H1 (cell line): ENCODE measurements around the gene TK1. TPM values are rescaled to one million over a fixed set of nuclear protein-coding genes. Genes with fewer than 3 reads are reported as not detected.

ENCODE experiments used
- CTCF ChIA-PET: fragments of 300-600 bp; sonication (Branson Sonifier 250); formaldehyde crosslinking; loops from one replicate; lab custom pipeline; 2021; ENCODE audit not compliant: partially characterized antibody; lab: Charles Lee
- POLR2A ChIA-PET: fragments of 300-600 bp; sonication (Branson Sonifier 250); formaldehyde crosslinking; loops from one replicate; lab custom pipeline; 2021; ENCODE audit warnings: inconsistent platforms; ENCODE audit not compliant: partially characterized antibody; lab: Charles Lee
- DNase-seq, 2 experiments: peaks; one replicate each; pipeline versions ENCODE4 v3.0.0 to v3.0.0-alpha.2; 2010 to 2022; ENCODE audit warnings: low spot score in 2 of 2, low read depth in 1 of 2, mixed read lengths in 1 of 2
- FAIRE-seq: peaks from 2 replicates; lab custom pipeline; 2011; peaks lifted over from hg19 to GRCh38; lab: Jason Lieb, UNC
- H2AFZ ChIP-seq: 2 replicates; pipeline ENCODE4 v1.8.1; 2012; ENCODE audit warnings: low read length, inconsistent platforms
- H2AK5ac ChIP-seq: 2 replicates; pipeline ENCODE4 v1.6.1; 2013; ENCODE audit warnings: low read depth, low read length
- H2BK120ac ChIP-seq: replicated peaks from 2 replicates; pipeline ENCODE3; 2013; ENCODE audit warnings: low read depth, low read length, inconsistent platforms
- H2BK12ac ChIP-seq: 2 replicates; pipeline ENCODE4 v1.6.1; 2013; ENCODE audit warnings: low read depth, low read length
- H2BK15ac ChIP-seq: 2 replicates; pipeline ENCODE4 v1.6.1; 2013; ENCODE audit warnings: low read length
- H2BK20ac ChIP-seq: 2 replicates; pipeline ENCODE4 v1.6.1; 2013; ENCODE audit warnings: low read length
- H2BK5ac ChIP-seq: 2 replicates; pipeline ENCODE4 v1.6.1; 2013; ENCODE audit warnings: low read depth, low read length
- H3K14ac ChIP-seq: 2 replicates; pipeline ENCODE4 v1.6.1; 2013; ENCODE audit warnings: inconsistent platforms; ENCODE audit not compliant: insufficient read length
- H3K18ac ChIP-seq: 2 replicates; pipeline ENCODE4 v1.6.1; 2013; ENCODE audit warnings: low read length; ENCODE audit errors: extremely low read depth
- H3K23ac ChIP-seq: 2 replicates; pipeline ENCODE4 v1.6.1; 2013; ENCODE audit warnings: inconsistent platforms; ENCODE audit not compliant: insufficient read length
- H3K23me2 ChIP-seq: 2 replicates; pipeline ENCODE4 v1.6.1; 2013; ENCODE audit warnings: low read depth, low read length
- H3K27ac ChIP-seq: 2 replicates; pipeline ENCODE4 v1.6.1; 2011; ENCODE audit warnings: low read depth, low read length, inconsistent platforms
- H3K27me3 ChIP-seq, 4 experiments: replicated peaks in 1 of 4; 1 replicate in 1 of 4; 2 replicates in 3 of 4; pipeline versions ENCODE4 v1.6.1 to v1.8.1; 2011 to 2013; ENCODE audit warnings: low read length in 3 of 4, mild to moderate bottlenecking in 3 of 4, inconsistent platforms in 2 of 4, mixed read lengths in 2 of 4, moderate library complexity in 1 of 4; ENCODE audit not compliant: control insufficient read depth in 3 of 4, insufficient read depth in 3 of 4; ENCODE audit errors: extremely low read depth in 1 of 4
- H3K36me3 ChIP-seq, 4 experiments: 2 replicates each; pipeline versions ENCODE4 v1.6.1 to v1.8.1; 2011 to 2013; ENCODE audit warnings: mild to moderate bottlenecking in 4 of 4, low read length in 3 of 4, moderate library complexity in 2 of 4, control low read depth in 1 of 4, inconsistent platforms in 1 of 4; ENCODE audit not compliant: insufficient read depth in 4 of 4, control insufficient read depth in 2 of 4
- H3K4ac ChIP-seq: replicated peaks from 2 replicates; pipeline ENCODE3; 2013; ENCODE audit warnings: low read length, low read depth, mixed read lengths, inconsistent platforms; ENCODE audit not compliant: insufficient read length
- H3K4me1 ChIP-seq, 4 experiments: replicated peaks in 1 of 4; 1 replicate in 1 of 4; 2 replicates in 3 of 4; pipeline versions ENCODE4 v1.6.1 to v1.8.1; 2011 to 2013; ENCODE audit warnings: low read length in 3 of 4, inconsistent platforms in 2 of 4, mixed read lengths in 1 of 4; ENCODE audit not compliant: insufficient read depth in 4 of 4, control insufficient read depth in 3 of 4
- H3K4me2 ChIP-seq, 2 experiments: 2 replicates each; pipeline versions ENCODE4 v1.6.1 to v1.8.1; 2011 to 2013; ENCODE audit warnings: low read depth in 2 of 2, low read length in 2 of 2, control low read depth in 1 of 2, inconsistent platforms in 1 of 2, mild to moderate bottlenecking in 1 of 2; ENCODE audit not compliant: insufficient read depth in 1 of 2
- H3K4me3 ChIP-seq, 4 experiments: fragments of 200-600, 300-600 bp in 1 of 4; sonication (generic), shearing (Covaris generic), sonication (Bioruptor Twin) in 1 of 4; 2 replicates each; pipeline versions ENCODE4 v1.5.1 to v1.8.1; 2011 to 2016; ENCODE audit warnings: low read length in 4 of 4, low read depth in 3 of 4, control low read depth in 2 of 4, inconsistent platforms in 2 of 4, mild to moderate bottlenecking in 2 of 4, mixed read lengths in 1 of 4, moderate library complexity in 1 of 4; ENCODE audit not compliant: insufficient read depth in 2 of 4; ENCODE audit errors: extremely low read depth in 1 of 4
- H3K56ac ChIP-seq: replicated peaks from 2 replicates; pipeline ENCODE3; 2013; ENCODE audit warnings: low read depth, mild to moderate bottlenecking, mixed read lengths, low read length, inconsistent platforms; ENCODE audit not compliant: insufficient read length
- H3K79me1 ChIP-seq: 2 replicates; pipeline ENCODE4 v1.6.1; 2013; ENCODE audit warnings: low read depth, low read length, control low read depth
- H3K79me2 ChIP-seq, 2 experiments: 2 replicates each; pipeline versions ENCODE4 v1.6.1 to v1.8.1; 2012 to 2013; ENCODE audit warnings: low read length in 2 of 2, mild to moderate bottlenecking in 2 of 2, inconsistent platforms in 1 of 2; ENCODE audit not compliant: insufficient read depth in 2 of 2, control insufficient read depth in 1 of 2
- H3K9ac ChIP-seq, 4 experiments: replicated peaks in 1 of 4; 1 replicate in 1 of 4; 2 replicates in 3 of 4; pipeline versions ENCODE4 v1.6.1 to v1.8.1; 2011 to 2013; ENCODE audit warnings: low read depth in 3 of 4, low read length in 3 of 4, control low read depth in 2 of 4, mild to moderate bottlenecking in 2 of 4, moderate library complexity in 2 of 4, inconsistent platforms in 1 of 4; ENCODE audit errors: extremely low read depth in 1 of 4
- H3K9me3 ChIP-seq, 2 experiments: 2 replicates each; pipeline versions ENCODE4 v1.6.1 to v1.8.1; 2012 to 2013; ENCODE audit warnings: mild to moderate bottlenecking in 2 of 2, moderate library complexity in 2 of 2, control low read depth in 1 of 2, inconsistent platforms in 1 of 2, low read depth in 1 of 2, low read length in 1 of 2, mixed read lengths in 1 of 2; ENCODE audit not compliant: insufficient read depth in 2 of 2
- H4K20me1 ChIP-seq, 2 experiments: replicated peaks in 1 of 2; 2 replicates each; pipeline versions ENCODE3 to v1.8.1; 2011 to 2013; ENCODE audit warnings: inconsistent platforms in 2 of 2, low read length in 2 of 2, mild to moderate bottlenecking in 1 of 2; ENCODE audit not compliant: insufficient read depth in 2 of 2, control insufficient read depth in 1 of 2
- H4K5ac ChIP-seq: 2 replicates; pipeline ENCODE4 v1.6.1; 2013; ENCODE audit warnings: low read length, low read depth, mixed read lengths, inconsistent platforms; ENCODE audit not compliant: insufficient read length
- H4K8ac ChIP-seq: 2 replicates; pipeline ENCODE4 v1.8.0; 2013; ENCODE audit warnings: mild to moderate bottlenecking, moderate library complexity, low read length, inconsistent platforms; ENCODE audit not compliant: insufficient read depth; ENCODE audit errors: extremely low read depth
- H4K91ac ChIP-seq: replicated peaks from 2 replicates; pipeline ENCODE3; 2013; ENCODE audit warnings: low read length, mixed read lengths, inconsistent platforms; ENCODE audit not compliant: insufficient read length
- BCL11A ChIP-seq, 2 experiments: IDR thresholded peaks; one replicate each; pipeline ENCODE4 v1.6.1; 2011; ENCODE audit warnings: low read depth in 2 of 2, low read length in 2 of 2, mild to moderate bottlenecking in 2 of 2
- E2F6 ChIP-seq: IDR thresholded peaks from 2 replicates; pipeline ENCODE4 v1.6.1; 2012; ENCODE audit warnings: inconsistent platforms
- JUND ChIP-seq: IDR thresholded peaks from 2 replicates; pipeline ENCODE4 v1.6.1; 2011; ENCODE audit warnings: mild to moderate bottlenecking, improper control_type of control experiment, low read length
- NANOG ChIP-seq: IDR thresholded peaks from 2 replicates; pipeline ENCODE4 v1.6.1; 2011; ENCODE audit warnings: low read length, low read depth, mild to moderate bottlenecking, inconsistent platforms; ENCODE audit not compliant: insufficient read depth, poor library complexity, severe bottlenecking
- RAD21 ChIP-seq, 2 experiments: IDR thresholded peaks in 1 of 2; conservative IDR thresholded peaks in 1 of 2; 2 replicates each; pipeline ENCODE4 v1.6.1; 2011; ENCODE audit warnings: low read depth in 2 of 2, low read length in 2 of 2, improper control_type of control experiment in 1 of 2, inconsistent platforms in 1 of 2, mild to moderate bottlenecking in 1 of 2, moderate library complexity in 1 of 2
- RBBP5 ChIP-seq: IDR thresholded peaks from 2 replicates; pipeline ENCODE4 v1.7.1; 2012; ENCODE audit warnings: low read depth, mild to moderate bottlenecking, inconsistent platforms, low read length, moderate library complexity, borderline replicate concordance
- RFX5 ChIP-seq: IDR thresholded peaks from 2 replicates; pipeline ENCODE4 v1.6.1; 2011; ENCODE audit warnings: low read depth, low read length, improper control_type of control experiment, borderline replicate concordance
- RNF2 ChIP-seq: fragments of 200-900, 300-1000 bp; sonication (generic); IDR thresholded peaks from 2 replicates; pipeline ENCODE4 v1.7.1; 2016; ENCODE audit warnings: borderline replicate concordance, low read depth, mild to moderate bottlenecking, antibody characterized with exemption, low read length; ENCODE audit not compliant: poor library complexity, severe bottlenecking; ENCODE audit errors: missing control alignments
- SP1 ChIP-seq: IDR thresholded peaks from 2 replicates; pipeline ENCODE4 v1.6.1; 2011; ENCODE audit warnings: low read depth, low read length
- SUZ12 ChIP-seq: fragments of 200-600 bp; sonication (generic); IDR thresholded peaks from 2 replicates; pipeline ENCODE4 v1.6.1; 2012; ENCODE audit warnings: mild to moderate bottlenecking, inconsistent platforms, low read length, moderate library complexity, mixed read lengths
- TCF12 ChIP-seq: IDR thresholded peaks from 2 replicates; pipeline ENCODE4 v1.6.1; 2011; ENCODE audit warnings: low read depth, mild to moderate bottlenecking, low read length
- WGBS, 2 experiments: shearing (Covaris generic) in 1 of 2; methylation state at CpG; one replicate each; pipeline versions ENCODE4 v1.1.6 to v1.1.7; 2013 to 2015; ENCODE audit warnings: low lambda C conversion rate in 2 of 2, mixed read lengths in 2 of 2, inconsistent platforms in 1 of 2, low coverage in 1 of 2, missing lambda C conversion rate in 1 of 2; ENCODE audit not compliant: insufficient replicate concordance in 2 of 2, insufficient coverage in 1 of 2, insufficient read length in 1 of 2; ENCODE audit errors: extremely low coverage in 1 of 2, missing lambda C conversion rate in 1 of 2; 5-methylcytosine and 5-hydroxymethylcytosine counted together
- polyA plus RNA-seq, 7 experiments: library from polyadenylated mRNA; depleted of rRNA in 3 of 7; stranded (reverse) in 5 of 7; unstranded in 2 of 7; fragments of >200 nt in 5 of 7; fragments of 200-250 nt in 2 of 7; gene quantifications; 1 replicate in 5 of 7; 2 replicates in 1 of 7; 4 replicates in 1 of 7; pipeline versions ENCODE4 v1.2.1 to v1.2.3, GENCODE V29; 2011 to 2013; ENCODE audit warnings: missing spikeins in 2 of 7, mixed read lengths in 2 of 7
- total RNA-seq: library from RNA; stranded (reverse); fragmentation: NEBNext Ultra II Directional; extraction: Animal tissue kit (Norgen Biotek cat#: 25700); gene quantifications from 2 replicates; pipeline ENCODE4 v1.2.1, GENCODE V29; 2021

Gene TK1
- total and polyA plus RNA-seq, 2 of the 8 experiments (the other 6 are each of a cell fraction or from before 2014, with no cell fraction given) = 66.9 to 147 TPM

GRCh38 chr17:78205124-78205775 is 18.4 kb upstream of the TK1 start:
- POLR2A ChIA-PET = interaction anchor here (0.6 to 5.8 kb wide), 2 partner anchors 16 to 18 kb away, joined by 3 to 36 read pairs; partner anchors contain the start of genes AFMID and TK1
- TF ChIP-seq SP1 = no peak
- TF ChIP-seq TCF12 = no peak
- TF ChIP-seq SUZ12 = no peak
- no peak for TF ChIP-seq BCL11A (IDR thresholded peaks at IDR 0.05; ENCODE audit: low read depth in 2 of 2, low read length in 2 of 2)
- TF ChIP-seq RBBP5 = no peak
- TF ChIP-seq RFX5 = no peak
- no peak for TF ChIP-seq NANOG
- no peak for TF ChIP-seq RAD21 (IDR thresholded peaks at IDR 0.05 in 1 of 2, conservative IDR thresholded peaks at IDR 0.05 in 1 of 2; ENCODE audit: low read depth in 2 of 2, low read length in 2 of 2)
- TF ChIP-seq RNF2 = no peak
- no peak for TF ChIP-seq E2F6
- TF ChIP-seq JUND = no peak

More at GRCh38 chr17:78205124-78205775, 18.4 kb upstream of the TK1 start:
- Histone ChIP-seq H2BK5ac (no peak overlapping the region), H3K9me3 (no peaks in the 10 kb centered on the region), H2BK12ac (no peak overlapping the region), H4K5ac (no peak overlapping the region), H2BK15ac (no peak overlapping the region), H4K8ac (no peak overlapping the region), H3K27ac (no peak overlapping the region), H3K4me1 (no peaks in the 10 kb centered on the region; a peak in 1 of 7 replicates), H3K4ac (no peak overlapping the region), H3K18ac (no peak overlapping the region), H3K23ac (no peak overlapping the region), H2BK120ac (no peak overlapping the region), H2AFZ (no peak overlapping the region), H3K14ac (no peak overlapping the region), H3K4me3 (no peak overlapping the region), H3K79me1 (peaks cover 4% of the 10 kb centered on the region; the same call in 1 of the 2 replicates), H3K79me2 (no peaks in the 10 kb centered on the region), H3K27me3 (no peaks in the 10 kb centered on the region), H3K56ac (no peak overlapping the region), H2BK20ac (no peak overlapping the region), H4K20me1 (peaks cover 2 to 5% of the 10 kb centered on the region in 2 experiments), H3K4me2 (no peak overlapping the region), H3K36me3 (peaks cover 0 to 19% (median 1%) of the 10 kb centered on the region in 4 experiments; a peak in 4 of 8 replicates), H4K91ac (no peak overlapping the region), H3K23me2 (no peaks in the 10 kb centered on the region), H3K9ac (no peak overlapping the region), H2AK5ac (no peak overlapping the region)
- DNase-seq (no peak), FAIRE-seq (no peak)
- 95% methylated on average over 13 of the region's 17 CpGs; no CpG with 5 or more reads in 1 of the 2 experiments for WGBS, 2 experiments
- CTCF ChIA-PET = interaction anchor here (0.9 to 10.2 kb wide), 10 partner anchors 9 to 115 kb away, joined by 3 to 65 read pairs (median 6); partner anchors contain the start of genes AFMID, BIRC5 and TK1
